ENCODE measurements around the gene TVP23A.
A peak's percentile ranks its signal among the peaks of the same experiment; 100 is the strongest.
"Not testable (repeated sequence)": the region's sequence is repeated elsewhere in the genome, so short reads cannot be mapped to it uniquely, and the experiment has no call there.

The TVP23A gene

GRCh38 chr16:10741844-10742243, 76.8 kb downstream of the TVP23A start:
- DNase-seq (ENCODE audit: insufficient read length, low spot score) (no peak), FAIRE-seq (no peak)
- 0 out of 2 replicates have a peak, but pooled peaks have one; percentile 16 for TF ChIP-seq SPI1 (IDR thresholded peaks at IDR 0.05; ENCODE audit: low read depth, low read length)
- no peak for TF ChIP-seq TAF1 (IDR thresholded peaks at IDR 0.05; ENCODE audit: low read depth, low read length)

GRCh38 chr16:10741249-10741648, 77.3 kb downstream of the TVP23A start:
- not testable (repeated sequence) for DNase-seq (ENCODE audit: insufficient read length, low spot score); FAIRE-seq

GRCh38 chr16:10740845-10741208, 77.8 kb downstream of the TVP23A start:
- FAIRE-seq = no peak
- TF ChIP-seq PAX5 (IDR thresholded peaks at IDR 0.05; ENCODE audit: insufficient read depth, low read length, severe bottlenecking) (no peak), POLR2AphosphoS5 (IDR thresholded peaks at IDR 0.05; ENCODE audit: low read depth, low read length) (no peak), POLR2A (IDR thresholded peaks at IDR 0.05; ENCODE audit: low read depth, low read length) (no peak), SPI1 (IDR thresholded peaks at IDR 0.05; ENCODE audit: low read depth, low read length) (no peak), TAF1 (IDR thresholded peaks at IDR 0.05; ENCODE audit: low read depth, low read length) (no peak), POU2F2 (IDR thresholded peaks at IDR 0.05; ENCODE audit: low read depth, low read length) (no peak)
- DNase-seq (ENCODE audit: insufficient read length, low spot score) = no peak

GRCh38 chr16:10740000-10740844, 78.4 kb downstream of the TVP23A start:
- no peak for DNase-seq (ENCODE audit: insufficient read length, low spot score)
- TF ChIP-seq POU2F2 (IDR thresholded peaks at IDR 0.05; ENCODE audit: low read depth, low read length) (no peak), SPI1 (IDR thresholded peaks at IDR 0.05; ENCODE audit: low read depth, low read length) (no peak), POLR2AphosphoS5 (IDR thresholded peaks at IDR 0.05; ENCODE audit: low read depth, low read length) (no peak), TAF1 (IDR thresholded peaks at IDR 0.05; ENCODE audit: low read depth, low read length) (no peak), POLR2A (IDR thresholded peaks at IDR 0.05; ENCODE audit: low read depth, low read length) (no peak)
- no peak for FAIRE-seq

- FAIRE-seq = peak; percentile 82
- peak; percentile 37 for DNase-seq (ENCODE audit: insufficient read length, low spot score)
- TF ChIP-seq POLR2AphosphoS5 (IDR thresholded peaks at IDR 0.05; ENCODE audit: low read depth, low read length) = peak; percentile 44; the same call in 1 of the 2 replicates
- no peak for TF ChIP-seq POLR2A (IDR thresholded peaks at IDR 0.05; ENCODE audit: low read depth, low read length)
These were observed 80.1 kb downstream of the TVP23A start for GRCh38 chr16:10738231-10739077.

GRCh38 chr16:10737068-10737625, 81.4 kb downstream of the TVP23A start:
- DNase-seq (ENCODE audit: insufficient read length, low spot score) = peak; percentile 42
- peak; percentile 57 for FAIRE-seq
- no peak for TF ChIP-seq POLR2AphosphoS5 (IDR thresholded peaks at IDR 0.05; ENCODE audit: low read depth, low read length)
- TF ChIP-seq POU2F2 (IDR thresholded peaks at IDR 0.05; ENCODE audit: low read depth, low read length) = peak; percentile 64; the same call in 1 of the 2 replicates
- TF ChIP-seq SPI1 (IDR thresholded peaks at IDR 0.05; ENCODE audit: low read depth, low read length) = 0 out of 2 replicates have a peak, but pooled peaks have one; percentile 31

- FAIRE-seq (no peak), DNase-seq (ENCODE audit: insufficient read length, low spot score) (no peak)
- TF ChIP-seq TAF1 (IDR thresholded peaks at IDR 0.05; ENCODE audit: low read depth, low read length) (no peak), POU2F2 (IDR thresholded peaks at IDR 0.05; ENCODE audit: low read depth, low read length) (no peak), POLR2AphosphoS5 (IDR thresholded peaks at IDR 0.05; ENCODE audit: low read depth, low read length) (no peak), SPI1 (IDR thresholded peaks at IDR 0.05; ENCODE audit: low read depth, low read length) (no peak), POLR2A (IDR thresholded peaks at IDR 0.05; ENCODE audit: low read depth, low read length) (no peak)
These were observed 86.8 kb downstream of the TVP23A start for GRCh38 chr16:10731790-10732189.

GRCh38 chr16:10729104-10730048, 89.2 kb downstream of the TVP23A start:
- peak; percentile 63 for FAIRE-seq
- no peak for DNase-seq (ENCODE audit: insufficient read length, low spot score)
- TF ChIP-seq POU2F2 (IDR thresholded peaks at IDR 0.05; ENCODE audit: low read depth, low read length) (no peak), POLR2A (IDR thresholded peaks at IDR 0.05; ENCODE audit: low read depth, low read length) (no peak), TAF1 (IDR thresholded peaks at IDR 0.05; ENCODE audit: low read depth, low read length) (no peak), POLR2AphosphoS5 (IDR thresholded peaks at IDR 0.05; ENCODE audit: low read depth, low read length) (no peak), SPI1 (IDR thresholded peaks at IDR 0.05; ENCODE audit: low read depth, low read length) (no peak), PAX5 (IDR thresholded peaks at IDR 0.05; ENCODE audit: insufficient read depth, low read length, severe bottlenecking) (no peak)
